AG08395 (cell line): ENCODE results near the gene ADAM23.

ENCODE experiments used
- DNase-seq: peaks from one replicate; pipeline ENCODE4 v3.0.0; 2012; ENCODE audit warnings: mixed read lengths, low spot score

ADAM23 gene

GRCh38 chr2:206443735-206444527, 599 bp downstream of the ADAM23 start:
- DNase-seq = peak; percentile 58

- no peak for DNase-seq
Measured at GRCh38 chr2:206445948-206446347, 2.6 kb downstream of the ADAM23 start.

GRCh38 chr2:206452242-206452641, 8.9 kb downstream of the ADAM23 start:
- DNase-seq = no peak

DNA sequence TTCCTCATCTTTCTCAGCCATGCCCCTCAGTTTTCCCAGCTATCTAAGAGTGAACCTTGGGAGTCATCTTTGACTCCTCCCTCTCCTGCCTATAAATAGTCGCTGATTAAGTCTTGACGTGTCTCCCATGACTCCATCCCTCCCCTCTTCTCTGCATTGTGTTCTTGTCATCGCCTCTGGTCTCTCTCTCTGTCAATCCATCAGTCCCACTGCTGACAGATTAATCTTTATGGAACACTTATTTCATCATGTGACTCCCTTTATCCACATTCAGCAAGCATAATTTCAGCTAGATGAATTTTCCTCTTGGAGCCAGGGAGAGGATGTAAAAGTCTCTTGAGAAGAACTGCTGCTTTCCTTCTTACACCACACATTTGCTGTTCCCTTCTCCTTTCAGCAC, 9.4 kb downstream of the ADAM23 start:
- no peak for DNase-seq

DNA sequence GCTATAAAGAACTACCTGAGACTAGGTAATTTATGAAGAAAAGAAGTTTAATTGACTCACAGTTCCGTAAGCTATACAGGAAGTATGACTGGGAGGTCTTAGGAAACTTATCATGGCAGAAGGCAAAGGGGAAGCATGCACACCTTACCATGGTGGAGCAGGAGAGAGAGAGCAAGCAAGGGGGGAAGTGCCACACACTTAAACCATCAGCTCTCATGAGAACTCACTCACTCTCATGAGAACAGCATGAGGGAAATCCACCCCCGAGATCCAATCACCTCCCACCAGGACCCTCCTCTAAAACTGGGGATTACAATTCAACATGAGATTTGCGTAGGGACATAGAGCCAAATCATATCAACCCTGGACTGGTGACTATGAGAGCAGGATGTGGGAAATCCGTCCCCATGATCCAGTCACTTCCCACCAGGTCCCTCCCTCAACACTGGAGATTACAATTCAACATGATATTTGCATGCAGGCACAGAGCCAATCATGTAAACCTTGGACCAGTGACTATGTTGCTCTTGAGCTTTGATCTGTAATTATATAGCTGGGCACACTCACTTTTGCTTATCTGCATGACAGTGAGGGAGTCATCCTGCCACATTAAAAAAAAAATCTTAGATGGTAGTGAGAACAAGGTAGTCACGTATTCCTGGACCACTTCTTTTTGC, 12.9 kb downstream of the ADAM23 start:
- DNase-seq = no peak

DNA sequence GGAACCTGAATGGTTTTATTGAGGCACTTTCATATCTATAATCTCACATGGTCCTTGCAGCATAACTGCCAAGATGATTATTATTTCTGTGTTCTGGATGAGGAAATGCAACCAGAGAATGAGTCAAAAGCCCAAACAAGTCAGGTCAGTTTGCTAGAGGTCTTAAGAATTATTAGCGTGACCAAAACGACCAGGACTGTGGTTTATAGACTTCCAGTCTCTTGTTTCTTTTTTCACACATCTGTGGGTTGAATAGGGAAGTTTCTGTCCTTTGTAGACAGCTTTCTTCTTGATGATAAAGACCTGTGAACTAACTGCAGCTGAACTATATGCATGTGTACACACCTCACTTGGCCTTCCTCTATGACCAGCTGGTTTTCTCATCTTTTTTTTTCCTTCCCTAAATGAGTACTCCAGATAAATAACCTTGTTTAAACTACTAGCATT, 13.9 kb downstream of the ADAM23 start:
- no peak for DNase-seq

DNA sequence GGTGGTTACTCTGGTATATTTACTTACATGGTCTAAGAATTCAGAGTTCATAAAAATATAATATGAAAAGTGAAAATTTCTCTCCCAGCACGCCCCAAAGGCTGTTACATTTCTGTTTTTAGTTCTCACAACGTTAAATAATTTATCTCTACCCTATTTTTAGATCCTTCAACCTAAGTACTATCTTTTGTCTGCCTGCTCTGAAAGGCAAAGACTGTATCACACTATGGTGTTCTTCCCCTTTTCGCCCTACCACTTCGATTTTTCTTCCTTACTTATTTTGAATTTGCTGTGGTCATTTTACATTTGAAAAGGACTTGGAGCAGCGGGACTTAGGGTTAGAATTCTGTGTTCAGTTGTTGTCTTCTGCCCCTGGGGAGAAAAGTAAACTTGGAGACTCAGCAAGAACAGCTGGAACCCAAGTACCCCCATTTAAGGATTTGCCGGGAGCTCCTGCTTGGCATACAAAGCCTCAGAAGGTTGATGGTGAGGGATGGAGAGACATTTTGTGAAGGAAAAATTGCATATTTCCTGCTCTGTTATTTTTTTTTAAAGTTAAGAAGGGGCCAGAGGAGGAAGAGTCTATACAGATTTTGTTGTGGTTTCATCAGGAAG, 19.0 kb downstream of the ADAM23 start:
- DNase-seq = no peak

DNA sequence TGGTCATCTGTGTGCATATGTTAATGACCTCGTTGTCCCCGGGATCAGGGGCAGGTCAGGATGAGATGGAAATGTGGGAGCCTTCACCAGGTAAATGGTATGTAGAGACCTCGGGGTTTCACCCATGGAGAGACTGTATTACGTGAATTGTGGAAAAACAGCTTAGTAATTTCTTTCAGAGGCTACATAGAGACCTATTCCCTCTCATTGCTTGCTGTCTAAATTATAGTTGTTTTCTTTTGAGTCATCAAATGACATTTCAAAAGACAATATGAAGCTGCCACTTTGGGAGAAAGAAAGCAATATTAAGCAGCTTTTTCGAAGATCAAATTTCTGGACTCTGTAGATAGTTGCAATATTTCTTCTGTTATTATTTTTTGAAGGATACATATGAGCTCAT, 20.4 kb downstream of the ADAM23 start:
- no peak for DNase-seq

DNA sequence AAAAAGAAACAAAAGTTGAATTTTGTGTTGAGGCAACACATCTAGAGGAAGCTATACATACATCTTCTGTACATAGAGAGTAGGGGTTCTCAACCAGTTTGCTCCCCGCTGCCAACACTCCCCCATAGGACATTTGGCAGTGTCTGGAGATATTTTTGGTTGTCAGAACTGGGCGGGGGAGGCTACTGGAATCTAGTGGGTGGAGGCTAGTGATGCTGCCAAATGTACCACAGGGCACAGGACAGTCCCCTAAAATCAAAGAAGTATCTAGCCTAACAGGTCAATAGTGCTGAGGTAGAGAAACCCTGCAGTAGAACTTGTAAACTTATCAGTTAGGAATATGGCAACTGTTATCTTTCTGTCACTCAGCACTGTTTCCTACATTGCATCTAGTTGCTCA, 21.3 kb downstream of the ADAM23 start:
- no peak for DNase-seq

- no peak for DNase-seq
Measured at GRCh38 chr2:206471524-206472062, 28.3 kb downstream of the ADAM23 start.

DNA sequence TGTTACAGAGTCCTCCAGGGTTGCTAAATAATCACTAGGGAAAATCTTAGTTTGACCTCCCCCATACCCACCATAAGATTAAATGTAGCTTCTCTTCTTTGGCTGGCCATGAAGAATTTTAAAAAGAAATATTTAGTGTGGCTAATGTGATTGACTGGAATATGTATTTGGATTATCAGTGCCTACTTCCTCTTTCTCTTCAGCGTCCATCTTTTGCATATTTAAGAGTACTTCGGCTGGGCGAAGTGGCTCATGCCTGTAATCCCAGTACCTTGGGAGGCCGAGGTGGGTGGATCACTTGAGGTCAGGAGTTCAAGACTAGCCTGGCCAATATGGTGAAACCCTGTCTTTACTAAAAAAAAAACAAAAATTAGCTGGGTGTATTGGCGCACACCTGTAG, 28.8 kb downstream of the ADAM23 start:
- DNase-seq = no peak

- no peak for DNase-seq
Measured at GRCh38 chr2:206474099-206474498, 30.8 kb downstream of the ADAM23 start.

- no peak for DNase-seq
Measured at GRCh38 chr2:206477296-206477695, 34.0 kb downstream of the ADAM23 start.

DNA sequence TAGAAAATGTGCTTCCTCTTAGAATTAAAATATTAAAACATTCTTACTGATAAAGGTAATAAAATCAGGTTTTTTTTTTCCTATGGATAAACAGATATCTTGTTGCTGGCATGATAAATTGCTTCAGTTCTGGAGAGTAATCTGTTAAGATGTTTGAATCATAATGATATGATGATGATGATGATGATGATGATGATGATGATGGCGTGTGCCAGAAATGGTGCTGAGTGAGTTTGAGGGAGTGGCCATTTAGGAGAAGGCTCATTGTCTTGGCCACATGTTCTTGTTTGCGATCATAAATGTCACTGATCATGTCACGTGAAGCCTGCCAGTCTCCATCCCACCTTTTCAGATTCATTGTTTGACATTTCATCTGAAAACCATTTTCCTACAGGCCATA, 35.0 kb downstream of the ADAM23 start:
- no peak for DNase-seq

DNA sequence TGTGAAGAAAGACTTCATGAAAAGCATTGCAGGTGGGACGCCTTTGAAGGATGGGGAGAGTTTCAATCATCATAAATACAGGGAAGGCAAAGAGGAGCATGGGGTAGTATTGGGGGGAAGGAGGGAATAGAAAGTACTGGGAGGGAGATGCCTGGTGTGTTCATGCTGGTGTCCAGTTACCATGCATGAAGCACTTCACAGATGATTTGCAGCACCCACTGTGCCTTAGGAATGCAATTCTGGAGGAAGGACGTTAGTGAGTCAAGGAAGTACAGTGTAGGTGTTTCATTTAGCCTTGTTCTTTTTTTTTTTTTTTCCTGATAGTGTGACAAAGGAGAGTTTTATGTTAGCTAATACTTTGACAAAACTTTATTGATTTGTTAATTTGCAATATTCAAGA, 36.8 kb downstream of the ADAM23 start:
- no peak for DNase-seq

- no peak for DNase-seq
Measured at GRCh38 chr2:206480620-206481019, 37.3 kb downstream of the ADAM23 start.

- DNase-seq = no peak
Measured at GRCh38 chr2:206481056-206481455, 37.7 kb downstream of the ADAM23 start.

DNA sequence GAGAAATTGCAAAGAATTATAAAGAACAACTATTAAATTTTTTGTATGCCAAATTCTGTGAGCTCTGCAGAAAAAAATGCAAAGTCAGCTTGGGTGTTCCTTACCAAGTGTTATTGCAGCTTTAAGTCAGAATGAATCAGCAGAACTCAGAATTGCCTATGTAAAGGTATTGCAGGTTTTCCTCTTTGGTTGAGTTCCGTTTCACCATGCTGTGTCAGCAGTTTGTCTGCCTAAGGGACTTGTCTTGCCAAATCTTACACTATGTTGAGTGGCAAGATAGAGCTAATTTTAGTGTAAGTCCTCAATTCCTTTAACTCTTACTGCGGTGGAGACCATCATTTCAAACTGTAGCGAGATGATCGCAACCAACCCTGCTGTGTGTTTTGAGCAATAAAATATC, 38.8 kb downstream of the ADAM23 start:
- DNase-seq = no peak

DNA sequence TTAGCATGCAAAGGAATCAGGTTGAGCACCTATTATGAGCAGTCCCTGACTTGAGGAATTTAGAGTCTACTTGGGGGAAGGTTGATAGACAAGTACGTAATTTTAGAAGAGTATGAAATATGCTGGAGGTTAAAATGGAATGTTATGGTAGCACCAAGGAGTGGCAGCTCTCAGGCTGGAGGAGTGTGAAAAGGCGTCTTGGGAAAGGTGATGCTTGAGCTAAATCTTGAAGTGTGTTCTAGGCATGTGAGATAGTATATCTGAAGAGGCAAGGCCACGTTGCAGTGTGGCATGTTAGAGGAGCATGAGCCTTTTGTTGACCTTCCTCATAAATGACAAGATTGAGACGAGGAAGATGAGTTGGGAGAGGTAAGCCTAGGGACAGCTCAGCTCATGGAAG, 39.3 kb downstream of the ADAM23 start:
- no peak for DNase-seq

DNA sequence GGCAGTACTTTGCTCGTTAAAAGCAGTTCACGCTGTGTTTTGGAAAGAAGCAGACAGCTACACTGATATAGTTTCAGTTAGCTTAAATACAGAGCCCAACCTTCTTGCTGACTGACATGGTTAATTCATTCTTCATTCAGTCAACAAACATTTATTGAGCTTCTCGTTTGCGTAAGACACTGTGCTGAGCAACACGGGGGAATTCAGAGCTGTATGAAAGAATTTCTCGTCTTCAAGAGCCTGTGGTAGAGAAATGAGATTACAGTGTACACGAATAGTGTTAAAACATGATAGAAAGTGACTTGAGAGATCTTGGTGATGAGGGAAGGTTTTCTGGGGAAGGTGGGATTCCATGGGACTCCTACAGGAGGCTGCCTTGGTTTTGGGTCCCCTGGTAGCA, 44.7 kb downstream of the ADAM23 start:
- no peak for DNase-seq

DNA sequence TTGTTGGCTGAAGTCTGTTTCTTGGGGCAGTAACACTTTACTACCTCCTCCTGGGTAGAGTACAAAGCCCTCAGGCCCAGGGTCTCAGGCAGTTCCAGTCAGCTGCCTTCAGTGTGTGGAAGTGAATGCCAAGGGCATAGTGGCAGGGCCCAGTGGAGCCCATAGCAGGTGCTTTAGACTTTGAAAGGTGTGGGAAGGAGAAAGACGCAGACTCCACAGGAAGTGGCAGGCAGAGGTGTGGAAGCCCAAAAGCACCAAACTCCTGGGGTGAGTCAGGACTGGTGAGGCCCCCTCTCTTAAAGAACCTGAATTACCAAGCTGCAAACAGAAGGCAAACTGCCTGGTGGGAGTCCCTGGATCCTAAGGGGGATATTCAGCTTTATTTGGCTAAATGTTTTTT, 45.3 kb downstream of the ADAM23 start:
- DNase-seq = no peak

- no peak for DNase-seq
Measured at GRCh38 chr2:206494061-206494460, 50.7 kb downstream of the ADAM23 start.

DNA sequence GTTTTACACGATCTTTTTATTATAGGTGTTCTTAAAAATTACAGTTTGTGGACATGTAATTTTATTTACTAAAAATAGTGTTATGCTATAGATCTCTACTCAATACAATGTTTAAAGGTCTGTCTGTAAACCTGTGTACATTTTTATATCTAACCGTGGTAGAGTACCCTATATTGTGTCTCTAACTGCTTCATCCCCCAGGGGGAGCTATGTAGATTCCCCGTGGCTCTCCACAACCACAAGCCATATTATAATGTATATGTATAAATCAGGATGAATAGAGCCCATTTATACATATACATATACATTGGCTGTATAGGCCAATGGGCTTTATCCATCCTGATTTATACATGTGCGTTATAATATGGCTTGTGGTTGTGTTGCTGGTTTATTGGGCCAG, 59.4 kb downstream of the ADAM23 start:
- no peak for DNase-seq
